Neuron (in vitro differentiated cells): Measurements from ENCODE around the gene SORCS3.

ENCODE experiments used
- H2AFZ ChIP-seq: one replicate; pipeline ENCODE4 v1.6.1; 2013; ENCODE audit warnings: low read depth, mild to moderate bottlenecking, inconsistent platforms, low read length, moderate library complexity
- H3K27me3 ChIP-seq: one replicate; pipeline ENCODE4 v1.6.1; 2013; ENCODE audit warnings: low read length; ENCODE audit not compliant: insufficient read depth
- H3K36me3 ChIP-seq: one replicate; pipeline ENCODE4 v1.6.1; 2013; ENCODE audit warnings: low read length; ENCODE audit not compliant: insufficient read depth
- H3K4me1 ChIP-seq: one replicate; pipeline ENCODE4 v1.6.1; 2013; ENCODE audit warnings: low read length; ENCODE audit not compliant: insufficient read depth
- H3K4me3 ChIP-seq: 2 replicates; pipeline ENCODE4 v1.5.1; 2013; ENCODE audit warnings: mild to moderate bottlenecking, low read length, moderate library complexity
- H3K9me3 ChIP-seq: one replicate; pipeline ENCODE4 v1.6.1; 2013; ENCODE audit warnings: low read length

The SORCS3 gene

GRCh38 chr10:104638861-104639589 lies 2.1 kb upstream of the SORCS3 start:
- Histone ChIP-seq H3K9me3 (no peaks in the 10 kb centered on the region), H2AFZ (no peak overlapping the region), H3K4me1 (peaks cover 6% of the 10 kb centered on the region), H3K4me3 (no peak overlapping the region), H3K36me3 (no peaks in the 10 kb centered on the region), H3K27me3 (peaks cover 60% of the 10 kb centered on the region)

GRCh38 chr10:104639590-104640338 lies 1.3 kb upstream of the SORCS3 start:
- Histone ChIP-seq H3K36me3 (no peaks in the 10 kb centered on the region), H3K9me3 (no peaks in the 10 kb centered on the region), H3K27me3 (peaks cover 67% of the 10 kb centered on the region), H3K4me1 (peaks cover 6% of the 10 kb centered on the region), H3K4me3 (peak overlapping the region; percentile 29), H2AFZ (peak overlapping the region; percentile 23)

- Histone ChIP-seq H2AFZ (peak overlapping the region; percentile 23), H3K4me3 (peak overlapping the region; percentile 29), H3K4me1 (peaks cover 6% of the 10 kb centered on the region), H3K27me3 (peaks cover 74% of the 10 kb centered on the region), H3K36me3 (no peaks in the 10 kb centered on the region), H3K9me3 (no peaks in the 10 kb centered on the region)
These were observed 527 bp upstream of the SORCS3 start for GRCh38 chr10:104640339-104641186.

- H3K4me3 ChIP-seq, result no peak overlapping the region
- H2AFZ ChIP-seq, result no peak overlapping the region
- peaks cover 6% of the 10 kb centered on the region for H3K4me1 ChIP-seq
- H3K36me3 ChIP-seq, result no peaks in the 10 kb centered on the region
- H3K9me3 ChIP-seq, result no peaks in the 10 kb centered on the region
- peaks cover 86% of the 10 kb centered on the region for H3K27me3 ChIP-seq
These were observed 1.0 kb downstream of the SORCS3 start for GRCh38 chr10:104641937-104642657.

DNA sequence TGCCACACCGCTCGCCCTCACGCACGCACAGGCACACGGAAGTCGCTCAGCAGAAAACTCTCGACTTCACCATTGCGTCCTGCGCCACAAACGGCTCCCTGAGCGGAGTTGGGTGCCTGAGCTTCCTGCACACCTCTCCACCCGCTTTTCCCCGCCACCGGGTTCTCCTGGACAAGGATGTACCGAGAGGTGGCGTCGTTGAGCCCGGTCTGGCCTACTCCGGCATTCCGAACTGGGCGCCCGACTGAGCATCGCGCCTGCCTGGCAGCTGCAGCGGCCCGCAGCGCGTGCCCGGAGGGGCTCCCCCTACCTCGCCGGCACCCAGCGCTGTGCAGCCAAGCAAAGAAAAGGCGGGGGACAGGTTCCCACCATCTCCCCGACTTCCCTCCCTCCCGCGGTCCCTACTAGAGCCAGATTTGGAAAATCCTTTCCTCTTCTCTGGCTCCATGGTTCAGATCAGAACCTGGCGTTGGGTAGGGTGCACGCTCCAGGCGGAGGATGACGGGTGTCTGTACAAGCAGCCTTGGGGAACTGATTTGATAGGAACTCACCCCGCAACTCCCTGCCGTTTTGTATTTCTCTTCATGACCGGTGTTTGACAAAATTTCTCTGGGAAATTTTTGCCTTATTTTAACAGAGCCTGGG lies 1.7 kb downstream of the SORCS3 start:
- H3K36me3 ChIP-seq, result no peaks in the 10 kb centered on the region
- H3K9me3 ChIP-seq, result no peaks in the 10 kb centered on the region
- H3K27me3 ChIP-seq, result peaks cover 84% of the 10 kb centered on the region
- H3K4me1 ChIP-seq, result peaks cover 6% of the 10 kb centered on the region
- H2AFZ ChIP-seq, result no peak overlapping the region
- H3K4me3 ChIP-seq, result no peak overlapping the region

DNA sequence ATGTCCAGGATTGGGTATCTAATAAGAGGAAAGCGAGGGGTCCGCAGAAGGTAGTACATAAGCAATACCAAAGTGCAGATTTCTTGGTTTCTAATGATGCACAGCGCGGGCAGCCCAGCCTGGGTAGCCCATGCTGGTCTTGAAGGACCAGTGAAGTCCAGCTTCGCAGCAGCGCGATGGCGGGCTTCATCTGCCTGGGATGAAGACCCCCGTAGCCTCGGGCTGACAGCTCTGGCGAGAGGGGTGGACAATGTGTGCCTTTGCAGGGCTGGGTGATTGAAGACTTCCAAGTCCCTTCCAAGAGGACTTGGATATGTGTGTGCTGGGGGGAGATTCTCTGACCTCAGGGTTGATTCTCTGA lies 2.2 kb downstream of the SORCS3 start:
- peaks cover 79% of the 10 kb centered on the region for H3K27me3 ChIP-seq
- no peaks in the 10 kb centered on the region for H3K9me3 ChIP-seq
- no peaks in the 10 kb centered on the region for H3K36me3 ChIP-seq
- H2AFZ ChIP-seq, result no peak overlapping the region
- H3K4me3 ChIP-seq, result no peak overlapping the region
- H3K4me1 ChIP-seq, result peaks cover 6% of the 10 kb centered on the region

- H3K27me3 ChIP-seq, result peaks cover 52% of the 10 kb centered on the region
- H3K4me1 ChIP-seq, result no peaks in the 10 kb centered on the region
These were observed 5.1 kb downstream of the SORCS3 start for GRCh38 chr10:104646146-104646545.

GRCh38 chr10:104648421-104648820 lies 7.3 kb downstream of the SORCS3 start:
- H3K9me3 ChIP-seq, result no peaks in the 10 kb centered on the region
- no peak overlapping the region for H2AFZ ChIP-seq
- H3K4me3 ChIP-seq, result no peak overlapping the region
- H3K4me1 ChIP-seq, result no peaks in the 10 kb centered on the region
- H3K27me3 ChIP-seq, result peaks cover 34% of the 10 kb centered on the region
- no peaks in the 10 kb centered on the region for H3K36me3 ChIP-seq

More at GRCh38 chr10:104646146-104646545, 5.1 kb downstream of the SORCS3 start:
- Histone ChIP-seq H2AFZ (no peak overlapping the region), H3K4me3 (no peak overlapping the region), H3K36me3 (no peaks in the 10 kb centered on the region), H3K9me3 (no peaks in the 10 kb centered on the region)

DNA sequence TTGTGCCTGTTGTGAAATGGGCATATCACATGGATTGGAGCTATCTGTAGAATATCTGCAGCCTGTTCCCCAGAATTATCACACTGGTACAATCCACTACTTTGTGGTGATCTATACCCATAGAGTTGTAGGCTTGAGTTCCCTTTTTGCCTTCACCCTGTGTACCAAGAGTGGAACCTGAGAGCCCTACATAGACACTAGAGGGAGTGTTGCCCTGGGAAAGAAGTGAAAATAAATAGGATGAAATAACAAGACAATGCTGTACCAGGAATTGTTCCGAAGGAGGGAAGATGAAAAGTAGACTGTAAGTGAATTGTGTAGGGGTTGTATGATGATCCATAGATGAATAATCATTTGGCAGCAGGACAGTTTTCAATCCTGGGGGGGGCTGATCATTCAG lies 9.0 kb downstream of the SORCS3 start:
- H3K4me3 ChIP-seq, result no peak overlapping the region
- H3K36me3 ChIP-seq, result no peaks in the 10 kb centered on the region
- H2AFZ ChIP-seq, result no peak overlapping the region
- no peaks in the 10 kb centered on the region for H3K4me1 ChIP-seq
- peaks cover 18% of the 10 kb centered on the region for H3K27me3 ChIP-seq
- no peaks in the 10 kb centered on the region for H3K9me3 ChIP-seq

DNA sequence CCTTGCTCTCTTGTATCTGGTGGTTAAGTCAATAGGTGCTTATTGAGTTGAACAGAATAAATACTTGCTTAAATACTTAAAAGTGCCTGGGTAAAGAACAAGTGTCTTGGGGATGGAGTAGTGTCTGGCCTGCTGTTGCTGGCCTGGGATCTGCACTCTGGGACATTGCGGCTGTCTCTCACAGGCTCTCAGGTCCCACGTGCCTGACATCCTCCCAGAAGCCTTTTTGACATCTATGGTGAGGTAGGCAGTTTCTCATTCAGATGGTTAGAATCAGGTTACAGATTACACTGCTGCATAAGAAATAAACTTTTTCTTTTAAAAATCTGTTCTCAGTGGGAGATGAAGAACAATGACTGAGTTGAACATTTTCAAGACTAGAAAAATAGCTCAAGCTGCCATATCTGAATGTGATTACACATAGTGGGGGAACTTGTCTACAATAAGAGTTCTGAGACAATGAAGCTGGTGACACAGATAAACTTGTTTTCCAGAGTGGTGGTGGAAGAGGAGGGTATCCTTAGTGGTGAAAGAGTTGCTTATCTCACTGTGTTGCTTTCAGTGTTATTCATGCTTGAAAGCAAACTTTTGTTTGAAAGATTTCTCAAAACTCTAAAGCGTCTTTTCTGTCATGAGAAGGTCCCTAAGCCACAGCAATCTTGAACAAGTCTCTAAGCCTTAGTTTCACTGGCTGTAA lies 9.7 kb downstream of the SORCS3 start:
- Histone ChIP-seq H3K27me3 (peaks cover 12% of the 10 kb centered on the region), H3K4me3 (no peak overlapping the region), H3K36me3 (no peaks in the 10 kb centered on the region), H3K4me1 (no peaks in the 10 kb centered on the region), H2AFZ (no peak overlapping the region), H3K9me3 (no peaks in the 10 kb centered on the region)

DNA sequence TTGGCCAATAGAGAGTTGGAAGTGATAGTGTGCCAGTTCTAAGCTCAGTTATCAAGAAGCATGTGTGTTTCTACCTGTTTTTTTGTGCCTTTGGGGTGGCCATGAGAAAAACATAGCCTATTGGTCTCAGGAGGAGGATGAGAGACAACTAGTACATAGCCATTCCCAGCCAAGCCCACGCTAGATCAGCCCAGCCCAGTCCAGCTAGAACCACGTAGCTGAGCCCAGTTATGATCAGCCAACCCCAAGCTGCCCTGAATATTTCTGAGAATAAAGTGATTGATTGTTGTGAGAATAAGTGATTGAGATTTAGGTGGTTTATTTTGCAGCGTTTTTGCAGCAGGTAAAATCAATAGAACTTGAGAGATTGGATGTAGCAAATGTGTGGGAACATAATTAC lies 15.9 kb downstream of the SORCS3 start:
- peaks cover 3% of the 10 kb centered on the region for H3K27me3 ChIP-seq
- no peaks in the 10 kb centered on the region for H3K4me1 ChIP-seq
- no peak overlapping the region for H2AFZ ChIP-seq

GRCh38 chr10:104657457-104657856 lies 16.4 kb downstream of the SORCS3 start:
- no peaks in the 10 kb centered on the region for H3K4me1 ChIP-seq
- H3K4me3 ChIP-seq, result no peak overlapping the region
- H2AFZ ChIP-seq, result no peak overlapping the region
- no peaks in the 10 kb centered on the region for H3K9me3 ChIP-seq
- no peaks in the 10 kb centered on the region for H3K36me3 ChIP-seq
- H3K27me3 ChIP-seq, result peaks cover 3% of the 10 kb centered on the region

More for the DNA sequence above, 15.9 kb downstream of the SORCS3 start:
- no peak overlapping the region for H3K4me3 ChIP-seq
- no peaks in the 10 kb centered on the region for H3K36me3 ChIP-seq
- H3K9me3 ChIP-seq, result no peaks in the 10 kb centered on the region
